Choroid plexus epithelial cell (primary cell): ENCODE measurements around the gene HEYL.

Experiments
- DNase-seq: peaks from one replicate; pipeline ENCODE4 v3.0.0-alpha.2; 2010; ENCODE audit warnings: low read depth
- H3K4me3 ChIP-seq: 2 replicates; pipeline ENCODE4 v1.5.1; 2011; ENCODE audit warnings: low read depth, mild to moderate bottlenecking, control low read depth, low read length, moderate library complexity
- TF ChIP-seq, protein P1 (sequence below): conservative IDR thresholded peaks from 2 replicates; pipeline ENCODE4 v1.5.1; 2011; ENCODE audit warnings: low read depth, mild to moderate bottlenecking, control low read depth, inconsistent platforms, low read length, moderate library complexity

Gene HEYL

DNA sequence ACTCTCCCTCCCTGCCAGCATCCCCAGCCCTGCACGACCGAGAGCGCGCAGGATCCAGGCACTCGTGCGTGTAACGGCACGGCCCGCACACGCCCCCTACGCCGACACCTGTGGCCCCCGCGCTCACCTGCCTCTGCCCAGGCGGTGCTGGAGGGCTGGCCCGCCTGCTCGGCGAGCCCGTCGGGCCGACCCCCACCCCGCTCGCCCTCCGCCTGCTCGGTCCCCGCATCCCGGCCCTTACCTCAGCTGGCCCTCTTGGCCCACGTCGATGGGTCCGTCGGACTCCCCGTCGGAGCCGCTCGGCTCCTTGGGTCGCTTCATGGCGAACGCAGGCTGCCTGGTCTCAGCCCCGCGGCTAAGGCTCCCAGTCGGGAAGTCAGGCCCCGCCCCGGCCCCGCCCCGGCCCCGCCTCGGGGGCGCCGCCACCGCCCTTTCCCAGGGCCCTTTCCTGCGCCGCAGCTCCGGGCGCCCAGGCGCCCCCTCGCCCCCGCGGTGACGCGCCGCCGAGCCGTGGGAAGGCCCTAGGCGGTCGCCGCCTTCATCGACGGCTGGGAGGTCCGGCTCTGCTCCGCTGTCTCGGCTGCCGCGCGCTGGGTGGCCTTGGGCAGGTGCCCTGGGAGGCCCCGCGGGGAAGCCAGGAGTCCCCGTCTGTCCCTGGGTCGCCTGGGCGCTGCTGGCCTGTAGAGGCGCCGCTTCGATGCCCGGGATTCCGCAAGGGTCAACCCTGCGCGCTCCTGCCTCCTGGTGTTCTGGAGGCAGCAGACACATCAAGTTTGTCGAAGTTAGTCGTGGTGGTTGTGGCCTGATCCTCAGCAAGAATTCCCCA lies at the start of gene HEYL:
TSS of gene HEYL (minus strand) at position 339 of the 826 bp plus-strand sequence. CDS start at position 321, 18 bp downstream.
- TF ChIP-seq, protein P1, sequence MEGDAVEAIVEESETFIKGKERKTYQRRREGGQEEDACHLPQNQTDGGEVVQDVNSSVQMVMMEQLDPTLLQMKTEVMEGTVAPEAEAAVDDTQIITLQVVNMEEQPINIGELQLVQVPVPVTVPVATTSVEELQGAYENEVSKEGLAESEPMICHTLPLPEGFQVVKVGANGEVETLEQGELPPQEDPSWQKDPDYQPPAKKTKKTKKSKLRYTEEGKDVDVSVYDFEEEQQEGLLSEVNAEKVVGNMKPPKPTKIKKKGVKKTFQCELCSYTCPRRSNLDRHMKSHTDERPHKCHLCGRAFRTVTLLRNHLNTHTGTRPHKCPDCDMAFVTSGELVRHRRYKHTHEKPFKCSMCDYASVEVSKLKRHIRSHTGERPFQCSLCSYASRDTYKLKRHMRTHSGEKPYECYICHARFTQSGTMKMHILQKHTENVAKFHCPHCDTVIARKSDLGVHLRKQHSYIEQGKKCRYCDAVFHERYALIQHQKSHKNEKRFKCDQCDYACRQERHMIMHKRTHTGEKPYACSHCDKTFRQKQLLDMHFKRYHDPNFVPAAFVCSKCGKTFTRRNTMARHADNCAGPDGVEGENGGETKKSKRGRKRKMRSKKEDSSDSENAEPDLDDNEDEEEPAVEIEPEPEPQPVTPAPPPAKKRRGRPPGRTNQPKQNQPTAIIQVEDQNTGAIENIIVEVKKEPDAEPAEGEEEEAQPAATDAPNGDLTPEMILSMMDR: peak; percentile 55
- peak; percentile 50 for DNase-seq
- H3K4me3 ChIP-seq: peak within 1 kb of the TSS; percentile 44

DNA sequence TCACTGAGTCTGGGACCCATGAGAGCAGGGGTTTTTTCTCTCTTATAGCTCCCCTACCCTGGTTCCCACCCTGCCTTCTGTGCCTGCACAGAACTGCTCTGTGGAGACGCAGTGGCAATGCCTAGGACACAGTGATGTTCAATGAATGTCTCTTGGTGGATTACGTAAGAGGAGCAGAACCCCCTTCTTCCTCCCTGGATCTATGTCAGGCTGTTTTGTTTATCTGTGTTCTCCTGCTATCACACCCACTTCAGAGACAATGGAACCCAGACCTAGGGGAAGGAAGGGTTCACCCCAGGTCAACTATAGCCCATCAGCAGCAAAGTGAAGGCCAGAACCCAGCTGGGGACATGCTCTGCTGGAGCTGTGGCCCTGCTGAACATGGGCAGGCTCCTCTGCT lies 49.8 kb upstream of the HEYL start:
- DNase-seq: no peak
- TF ChIP-seq, protein P1: no peak
- H3K4me3 ChIP-seq: no peak overlapping the region

DNA sequence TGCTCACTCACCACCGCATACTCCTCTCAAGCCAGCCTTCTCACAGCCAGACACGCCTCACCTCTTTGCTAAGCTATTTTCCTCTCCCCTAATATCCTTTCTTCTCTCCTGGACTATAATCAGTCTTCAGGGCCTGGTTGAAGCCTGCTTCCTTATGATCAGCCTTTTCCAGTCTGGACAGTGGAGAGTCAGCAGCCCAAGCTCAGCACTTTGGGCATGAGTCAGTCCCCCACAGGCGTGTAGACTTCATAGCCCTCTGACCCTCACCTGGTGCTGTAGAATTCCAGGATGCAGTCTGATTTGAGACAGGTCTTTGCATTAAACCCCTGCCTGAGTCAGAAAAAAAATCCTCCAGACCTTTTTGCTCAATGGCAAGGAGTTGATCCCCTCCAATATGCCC lies 49.3 kb upstream of the HEYL start:
- no peak for DNase-seq
- H3K4me3 ChIP-seq: no peak overlapping the region
- TF ChIP-seq, protein P1: no peak

DNA sequence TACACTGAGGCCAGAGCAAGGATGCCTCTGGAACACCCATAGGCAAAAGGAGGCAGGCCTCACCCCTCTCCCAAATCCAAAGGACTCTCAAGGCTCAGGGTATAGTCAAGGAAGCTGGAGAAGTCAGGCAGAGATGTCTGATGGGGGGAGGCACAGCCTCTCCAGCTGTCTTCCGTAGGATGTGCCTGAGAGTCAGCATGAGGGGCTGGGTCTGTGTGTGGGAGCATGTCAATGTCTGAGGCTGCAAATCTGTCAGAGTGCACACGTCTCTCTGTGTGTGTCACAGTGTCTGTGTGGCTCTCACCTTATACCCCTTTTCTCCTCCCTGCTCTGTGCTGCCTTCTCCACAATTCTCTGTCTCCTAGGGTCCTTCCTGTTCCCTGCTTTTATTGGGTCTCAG lies 47.8 kb upstream of the HEYL start:
- DNase-seq: no peak
- no peak overlapping the region for H3K4me3 ChIP-seq
- TF ChIP-seq, protein P1: no peak

DNA sequence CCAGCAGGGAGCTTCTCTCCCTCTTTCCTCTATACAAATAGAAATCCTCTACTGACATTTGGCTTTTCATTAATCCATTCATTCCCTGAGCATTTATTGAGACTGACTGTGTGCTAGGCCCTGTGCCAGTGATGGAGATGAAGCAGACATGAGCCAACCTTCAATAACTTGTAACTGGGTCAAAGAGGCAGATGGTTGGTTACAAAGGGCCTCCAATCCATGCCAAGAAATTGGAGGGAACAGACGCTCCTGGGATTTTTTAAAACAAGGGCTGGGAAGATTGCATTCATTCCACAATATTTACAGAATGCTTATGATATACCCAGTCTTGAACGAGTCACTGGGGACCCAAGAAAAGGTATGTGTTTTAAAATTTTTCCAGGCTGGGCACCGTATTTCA lies 45.6 kb upstream of the HEYL start:
- H3K4me3 ChIP-seq: no peak overlapping the region
- TF ChIP-seq, protein P1: no peak
- no peak for DNase-seq

DNA sequence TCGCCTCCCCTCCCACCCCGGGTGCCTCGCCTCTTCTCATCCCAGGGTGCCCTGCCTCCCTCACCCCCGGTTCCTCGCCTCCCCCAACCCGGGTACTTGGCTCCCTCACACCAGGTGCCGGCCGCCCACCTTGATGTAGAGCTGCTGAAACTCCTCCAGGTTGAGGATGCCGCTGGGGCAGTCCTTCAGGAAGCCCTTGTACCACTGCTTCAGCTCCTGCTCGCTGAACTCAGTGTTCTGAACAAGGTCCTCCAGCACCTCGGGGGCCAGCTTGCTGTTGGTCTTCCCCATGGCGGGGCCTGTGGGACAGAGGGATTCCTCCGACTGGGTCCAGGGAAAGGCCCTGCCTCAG lies 44.8 kb upstream of the HEYL start:
- no peak overlapping the region for H3K4me3 ChIP-seq
- no peak for DNase-seq
- TF ChIP-seq, protein P1: no peak
